ENCODE measurements around the gene XRCC1.

GRCh38 chr19:43545276-43545675, 30.1 kb downstream of the XRCC1 start:
- TF ChIP-seq CTCF (IDR thresholded peaks at IDR 0.05; ENCODE audit: low read depth, low read length) (no peak), EZH2phosphoT487 (IDR thresholded peaks at IDR 0.05; ENCODE audit: low read depth) (no peak)
